Heart left ventricle (tissue), 16 donors: ENCODE results near the gene SLC43A2. TPM values are rescaled to one million over a fixed set of nuclear protein-coding genes. Genes with fewer than 3 reads are reported as not detected.

Experiments
- ATAC-seq, 4 donors: fragments of 200-7000 bp; cut with Tn5 transposase; one replicate each; pipeline ENCODE4 v1.9.1; 2020 to 2022; ENCODE audit warnings: moderate library complexity in 4 of 4, mild to moderate bottlenecking in 3 of 4, moderate number of reproducible peaks in 1 of 4
- DNase-seq, 5 donors: peaks; one replicate each; pipeline ENCODE4 v3.0.0-alpha.2; 2020
- H3K27ac ChIP-seq, 12 donors: fragments of 200-600 bp; sonication (generic) in 4 of 12; one replicate each; pipeline versions ENCODE4 v1.5.0 to v1.8.0; 2016 to 2022; ENCODE audit warnings: mild to moderate bottlenecking in 2 of 12
- H3K27me3 ChIP-seq, 9 donors: fragments of 200-600 bp; sonication (generic) in 2 of 9; one replicate each; pipeline versions ENCODE4 v1.5.1 to v1.8.0; 2016 to 2022; ENCODE audit warnings: mild to moderate bottlenecking in 3 of 9
- H3K36me3 ChIP-seq, 9 donors: fragments of 200-600 bp; sonication (generic) in 2 of 9; one replicate each; pipeline versions ENCODE4 v1.5.0 to v1.8.0; 2018 to 2022; ENCODE audit warnings: mild to moderate bottlenecking in 2 of 9
- H3K4me1 ChIP-seq, 12 donors: fragments of 200-600 bp; sonication (generic) in 4 of 12; one replicate each; pipeline versions ENCODE4 v1.5.0 to v1.8.0; 2016 to 2022; ENCODE audit warnings: mild to moderate bottlenecking in 3 of 12
- H3K4me3 ChIP-seq, 12 donors: fragments of 200-600 bp; sonication (generic) in 4 of 12; one replicate each; pipeline versions ENCODE4 v1.5.0 to v1.8.0; 2017 to 2022; ENCODE audit warnings: mild to moderate bottlenecking in 9 of 12, moderate library complexity in 4 of 12
- H3K9me3 ChIP-seq, 12 donors: fragments of 200-600 bp; sonication (generic) in 4 of 12; one replicate each; pipeline versions ENCODE4 v1.5.0 to v1.8.0; 2016 to 2022; ENCODE audit warnings: mild to moderate bottlenecking in 1 of 12
- POLR2A ChIP-seq, 2 donors: fragments of 450-650 bp; IDR thresholded peaks; one replicate each; pipeline ENCODE4 v1.6.1; 2017; ENCODE audit warnings: antibody characterized with exemption in 2 of 2, mild to moderate bottlenecking in 2 of 2, moderate library complexity in 2 of 2
- WGBS, 4 donors: extraction: QIAGEN DNeasy Blood & Tissue Kit in 2 of 4; methylation state at CpG; one replicate each; pipeline versions ENCODE4 v1.1.5 to v1.1.7; 2013 to 2018; 5-methylcytosine and 5-hydroxymethylcytosine counted together
- intact Hi-C, 10 donors: fragments of 100-400 bp; cut with DNase I; formaldehyde crosslinking; loops; one replicate each; pipeline versions ENCODE4 v1.11.1 to v1.14.2; 2022
- polyA plus RNA-seq, 2 donors: library from polyadenylated mRNA; stranded (reverse); fragments of 200-250 nt; gene quantifications; one replicate each; pipeline ENCODE4 v1.2.3, GENCODE V29; 2013
- total RNA-seq, 9 donors: library from RNA; depleted of rRNA in 2 of 9; stranded (reverse); fragments of >200 nt in 2 of 9; fragmentation: NEBNext Ultra II Directional in 3 of 9; extraction: Animal tissue kit (Norgen Biotek cat#: 25700) in 3 of 9; gene quantifications; one replicate each; pipeline versions ENCODE4 v1.1.0 to v1.2.4, GENCODE V29; 2016 to 2023
- TF ChIP-seq, protein P1 (sequence below), 12 donors: fragments of 200-600 bp; sonication (generic) in 4 of 12; IDR thresholded peaks; one replicate each; pipeline versions ENCODE4 v1.5.0 to v1.8.0; 2018 to 2022; ENCODE audit warnings: antibody characterized with exemption in 12 of 12, mild to moderate bottlenecking in 5 of 12
- donor health status: ischemic (EF 13 %, LVEDD 7.1; RV severe dilation, severe dysfunction).
- donor health status: healthy with polysubstance abuse.
- donor health status: DM: no; HTN: yes; CAD: no.
- donor health status: DM: no; HTN: no; CAD: no.
- donor health status: ischemic (EF 25% LVEDD 6.9; RV normal size, moderate dysfunction).
- donor health status: ischemic (EF 25% LVEDD 5.7; RV mildly dilated, moderate dysfunction).
- donor health status: healthy.
- donor health status: DM: yes; HTN: yes; CAD: no.
- donor health status: ischemic (EF 35%, LVEDD 5.7; RV mildly dilated, moderate dysfunction).
- donor health status: nonischemic (EF 11% LVEDD 7.7; RV severe dilation, severe dysfunction).
- donor health status: DM: yes; HTN: yes; CAD: no.
- donor health status: PGD.
- donor health status: ischemic (EF 29% LVEDD 5.4; RV normal size, mild dysfunction).
- donor health status: nonischemic (EF 23%, LVEDD 6.1; RV moderate dilation, normal function).

SLC43A2 gene
- total and polyA plus RNA-seq, 11 donors = 1.4 to 29.1 (median 6.8) TPM

GRCh38 chr17:1650731-1651558 is 22.3 kb upstream of the SLC43A2 start:
- H3K27me3 ChIP-seq = no peaks in the 10 kb centered on the region
- DNase-seq = peak in 2 of 5 donors; percentile 33 to 46
- intact Hi-C loops = loop anchor here in 4 of 10 donors (2.0 to 10.0 kb wide), 4 partner anchors 18 to 376 kb away; partner anchors contain the start of gene RTN4RL1 (in 2 of the 4)

DNA sequence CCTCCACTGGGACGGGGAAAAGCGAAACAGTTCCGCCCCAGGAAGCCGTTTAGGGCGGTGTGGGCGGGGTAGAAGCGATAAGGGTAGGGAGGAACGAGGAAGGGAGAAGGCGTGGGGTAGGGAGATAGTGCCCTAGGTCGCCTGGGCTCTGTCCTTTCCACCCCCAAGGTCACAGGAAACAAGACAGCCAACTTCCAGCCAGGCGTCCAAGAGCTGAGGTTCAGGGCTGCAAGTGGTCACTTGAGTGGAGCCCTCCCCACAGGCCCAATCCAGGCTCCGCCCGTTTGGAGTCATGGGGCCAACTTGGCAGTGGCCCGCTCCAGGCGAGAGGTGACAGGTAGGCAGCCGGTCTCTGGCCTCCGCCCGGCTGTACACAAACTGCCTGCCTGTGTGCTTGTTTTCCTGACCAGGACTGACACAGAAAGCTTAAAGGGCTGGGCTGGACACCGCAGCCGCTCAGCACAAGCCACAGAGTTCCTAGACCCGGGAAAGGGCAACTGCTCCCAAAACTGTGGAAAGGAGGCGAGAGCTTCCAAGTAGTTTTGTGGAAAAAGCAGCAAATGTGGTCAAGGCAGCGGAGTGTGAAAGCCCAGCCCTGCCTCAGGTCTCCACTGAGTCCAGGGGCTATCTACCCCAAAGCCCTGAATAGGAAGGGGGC is 21.3 kb upstream of the SLC43A2 start, which contains the start of gene RILP:
RILP (minus strand) TSS at position 23 of the 658 bp plus-strand sequence. CDS start 62 bp downstream, outside the sequence.
- Histone ChIP-seq H3K4me3 (peak within 1 kb of the TSS; percentile 68 to 99 (median 83)), H3K36me3 (peaks cover 10 to 65% (median 54%) of the 10 kb centered on the region in 9 donors), H3K9me3 (no peaks in the 10 kb centered on the region), H3K27ac (peak within 1 kb of the TSS; percentile 93 to 100 (median 99)), H3K27me3 (no peaks in the 10 kb centered on the region), H3K4me1 (peaks cover 7 to 52% (median 43%) of the 10 kb centered on the region in 12 donors)
- no peak for TF ChIP-seq POLR2A (IDR thresholded peaks at IDR 0.05)
- 9 to 15% (median 12%) methylated on average over 23 of the region's 23 CpGs for WGBS, 4 donors
- intact Hi-C loops = loop anchor here in 8 of 10 donors (1.0 to 10.0 kb wide), 10 partner anchors 19 to 393 kb away; partner anchors contain the start of gene RTN4RL1 (in 2 of the 8)
- ATAC-seq (peak; percentile 72 to 77 (median 74)), DNase-seq (peak; percentile 87 to 95 (median 90))

More at GRCh38 chr17:1650731-1651558, 22.3 kb upstream of the SLC43A2 start:
- peak overlapping the region; percentile 93 to 100 (median 99) for H3K27ac ChIP-seq
- no peak for ATAC-seq
- H3K36me3 ChIP-seq = peaks cover 11 to 72% (median 64%) of the 10 kb centered on the region in 9 donors
- H3K4me3 ChIP-seq = peak overlapping the region in 1 of 12 donors; percentile 97
- H3K9me3 ChIP-seq = no peaks in the 10 kb centered on the region
- no peak for TF ChIP-seq POLR2A (IDR thresholded peaks at IDR 0.05)
- TF ChIP-seq, protein P1, sequence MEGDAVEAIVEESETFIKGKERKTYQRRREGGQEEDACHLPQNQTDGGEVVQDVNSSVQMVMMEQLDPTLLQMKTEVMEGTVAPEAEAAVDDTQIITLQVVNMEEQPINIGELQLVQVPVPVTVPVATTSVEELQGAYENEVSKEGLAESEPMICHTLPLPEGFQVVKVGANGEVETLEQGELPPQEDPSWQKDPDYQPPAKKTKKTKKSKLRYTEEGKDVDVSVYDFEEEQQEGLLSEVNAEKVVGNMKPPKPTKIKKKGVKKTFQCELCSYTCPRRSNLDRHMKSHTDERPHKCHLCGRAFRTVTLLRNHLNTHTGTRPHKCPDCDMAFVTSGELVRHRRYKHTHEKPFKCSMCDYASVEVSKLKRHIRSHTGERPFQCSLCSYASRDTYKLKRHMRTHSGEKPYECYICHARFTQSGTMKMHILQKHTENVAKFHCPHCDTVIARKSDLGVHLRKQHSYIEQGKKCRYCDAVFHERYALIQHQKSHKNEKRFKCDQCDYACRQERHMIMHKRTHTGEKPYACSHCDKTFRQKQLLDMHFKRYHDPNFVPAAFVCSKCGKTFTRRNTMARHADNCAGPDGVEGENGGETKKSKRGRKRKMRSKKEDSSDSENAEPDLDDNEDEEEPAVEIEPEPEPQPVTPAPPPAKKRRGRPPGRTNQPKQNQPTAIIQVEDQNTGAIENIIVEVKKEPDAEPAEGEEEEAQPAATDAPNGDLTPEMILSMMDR (IDR thresholded peaks at IDR 0.05) = no peak
- 84 to 86% (median 85%) methylated on average over 18 to 22 of the region's 22 CpGs for WGBS, 4 donors
- H3K4me1 ChIP-seq = peaks cover 7 to 43% (median 37%) of the 10 kb centered on the region in 12 donors

DNA sequence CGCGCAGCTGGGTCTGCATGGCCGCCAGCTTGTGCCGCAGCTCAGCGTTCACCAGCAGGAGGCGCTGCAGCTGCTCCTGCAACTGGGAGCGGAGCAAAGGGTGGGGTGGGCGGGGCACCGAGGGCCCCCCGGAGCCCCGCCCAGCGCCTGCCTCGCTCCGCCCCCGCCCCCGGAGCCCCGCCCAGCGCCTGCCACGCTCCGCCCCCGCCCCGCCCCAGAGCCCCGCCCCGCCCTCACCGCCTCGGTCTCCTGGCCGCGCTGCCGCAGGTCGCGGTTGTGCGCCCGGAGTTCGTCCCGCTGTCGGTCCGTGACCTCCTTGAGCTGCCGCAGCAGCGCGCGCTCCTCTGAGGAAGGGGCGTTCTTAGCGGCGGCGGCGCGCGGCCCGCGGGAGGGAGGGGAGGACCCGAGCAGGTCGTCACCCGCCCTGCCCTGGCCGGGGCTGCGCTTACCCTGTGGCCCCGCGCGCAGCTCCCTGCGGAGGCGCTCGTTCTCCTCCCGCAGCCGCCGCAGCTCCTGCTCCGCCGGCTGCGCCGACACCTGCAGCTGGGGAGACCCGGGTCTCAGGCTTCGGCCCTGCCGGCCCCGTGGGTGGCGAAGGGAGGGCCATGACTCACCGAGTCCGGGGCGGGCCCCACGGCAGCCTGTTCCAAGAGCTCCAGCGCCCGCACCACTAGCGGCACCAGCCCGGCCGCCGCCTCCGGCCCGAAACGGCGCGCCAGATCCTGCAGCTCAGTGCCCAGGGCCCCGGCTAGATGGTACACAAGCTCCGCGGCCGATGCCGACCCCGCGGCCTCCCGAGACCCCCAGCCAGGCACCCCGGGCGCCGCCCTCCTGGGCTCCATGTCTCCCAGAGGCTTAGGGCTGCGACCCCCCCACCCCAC is 20.6 kb upstream of the SLC43A2 start:
- ATAC-seq (peak; percentile 25 to 67 (median 50)), DNase-seq (peak; percentile 91 to 98 (median 95))
- H3K27me3 ChIP-seq = no peaks in the 10 kb centered on the region
- peak; percentile 61 to 89 for TF ChIP-seq POLR2A (IDR thresholded peaks at IDR 0.05)
- TF ChIP-seq, protein P1 (IDR thresholded peaks at IDR 0.05) = peak in 11 of 12 donors; percentile 73 to 97 (median 87)
- peaks cover 10 to 57% (median 46%) of the 10 kb centered on the region in 9 donors for H3K36me3 ChIP-seq
- intact Hi-C loops = loop anchor here in 8 of 10 donors (1.0 to 10.0 kb wide), 7 partner anchors 66 to 392 kb away; no protein-coding TSS in a partner anchor
- no peaks in the 10 kb centered on the region for H3K9me3 ChIP-seq
- peak overlapping the region; percentile 93 to 100 (median 99) for H3K27ac ChIP-seq
- peak overlapping the region; percentile 68 to 99 (median 83) for H3K4me3 ChIP-seq
- 0 to 2% (median 0%) methylated on average over 15 to 100 of the region's 100 CpGs for WGBS, 4 donors
- peaks cover 7 to 59% (median 48%) of the 10 kb centered on the region in 12 donors for H3K4me1 ChIP-seq
